Peyer's patch (tissue), 4 donors: Measurements from ENCODE around the gene ATP9A.
"Not testable (repeated sequence)": the region's sequence is repeated elsewhere in the genome, so short reads cannot be mapped to it uniquely, and the experiment has no call there.

ENCODE experiments used
- POLR2A ChIP-seq, 2 donors: fragments of 450-650 bp; IDR thresholded peaks; one replicate each; pipeline ENCODE4 v1.5.1; 2017; ENCODE audit warnings: antibody characterized with exemption in 2 of 2, mild to moderate bottlenecking in 2 of 2, moderate library complexity in 2 of 2
- TF ChIP-seq, protein P1 (sequence below), 6 experiments: fragments of 450-650 bp in 4 of 6; fragments of 200-600 bp in 2 of 6; sonication (generic) in 1 of 6; IDR thresholded peaks; one replicate each; pipeline ENCODE4 v1.5.1; 2017 to 2019; ENCODE audit warnings: antibody characterized with exemption in 6 of 6, mild to moderate bottlenecking in 3 of 6, moderate library complexity in 1 of 6

- TF ChIP-seq, protein P1, sequence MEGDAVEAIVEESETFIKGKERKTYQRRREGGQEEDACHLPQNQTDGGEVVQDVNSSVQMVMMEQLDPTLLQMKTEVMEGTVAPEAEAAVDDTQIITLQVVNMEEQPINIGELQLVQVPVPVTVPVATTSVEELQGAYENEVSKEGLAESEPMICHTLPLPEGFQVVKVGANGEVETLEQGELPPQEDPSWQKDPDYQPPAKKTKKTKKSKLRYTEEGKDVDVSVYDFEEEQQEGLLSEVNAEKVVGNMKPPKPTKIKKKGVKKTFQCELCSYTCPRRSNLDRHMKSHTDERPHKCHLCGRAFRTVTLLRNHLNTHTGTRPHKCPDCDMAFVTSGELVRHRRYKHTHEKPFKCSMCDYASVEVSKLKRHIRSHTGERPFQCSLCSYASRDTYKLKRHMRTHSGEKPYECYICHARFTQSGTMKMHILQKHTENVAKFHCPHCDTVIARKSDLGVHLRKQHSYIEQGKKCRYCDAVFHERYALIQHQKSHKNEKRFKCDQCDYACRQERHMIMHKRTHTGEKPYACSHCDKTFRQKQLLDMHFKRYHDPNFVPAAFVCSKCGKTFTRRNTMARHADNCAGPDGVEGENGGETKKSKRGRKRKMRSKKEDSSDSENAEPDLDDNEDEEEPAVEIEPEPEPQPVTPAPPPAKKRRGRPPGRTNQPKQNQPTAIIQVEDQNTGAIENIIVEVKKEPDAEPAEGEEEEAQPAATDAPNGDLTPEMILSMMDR (IDR thresholded peaks at IDR 0.05) = not testable (repeated sequence)
- not testable (repeated sequence) for TF ChIP-seq POLR2A (IDR thresholded peaks at IDR 0.05)
Measured at GRCh38 chr20:51765381-51765780, 2.8 kb downstream of the ATP9A start.
